K562 (cell line): ENCODE measurements around the gene SSH3. TPM values are rescaled to one million over a fixed set of nuclear protein-coding genes. Genes with fewer than 3 reads are reported as not detected.

Experiments used
- ATAC-seq: fragments of 200-7000 bp; cut with Tn5 transposase; 3 replicates; pipeline ENCODE4 v1.9.1; 2020; ENCODE audit warnings: moderate library complexity
- BruUV-seq: library from RNA; stranded (reverse); fragments of 400-500 nt; replicated peaks from 2 replicates; lab custom pipeline; 2021; lab: Mats Ljungman, UMichigan
- CTCF ChIA-PET: fragments of 300-600 bp; formaldehyde crosslinking; extraction: SDS; loops from one replicate; lab custom pipeline; 2021; ENCODE audit warnings: low intra/inter-chr PET ratio; lab: Yijun Ruan, JAX
- POLR2A ChIA-PET: fragments of 300-600, 350-650 bp; sonication (Branson Sonifier 250); formaldehyde crosslinking; extraction: SDS; loops from one replicate; lab custom pipeline; 2021; ENCODE audit warnings: antibody characterized with exemption, inconsistent platforms; lab: Yijun Ruan, JAX
- DNase-seq, 4 experiments: peaks; one replicate each; pipeline versions ENCODE4 v3.0.0 to v3.0.0-alpha.2; 2011 to 2018; ENCODE audit warnings: low spot score in 3 of 4, mixed read lengths in 3 of 4; ENCODE audit errors: extremely low read depth in 1 of 4
- FAIRE-seq: peaks from 2 replicates; lab custom pipeline; 2011; peaks lifted over from hg19 to GRCh38; lab: Jason Lieb, UNC
- H2AFZ ChIP-seq: 2 replicates; pipeline ENCODE4 v1.6.0; 2011; ENCODE audit warnings: low read depth, low read length, control low read depth, inconsistent platforms
- H3K27ac ChIP-seq: fragments of 200-600 bp; 3 replicates; pipeline ENCODE4 v1.8.0; 2011; ENCODE audit warnings: low read depth, mild to moderate bottlenecking, control low read depth, inconsistent platforms, low read length, moderate library complexity, mixed read lengths; ENCODE audit errors: extremely low read depth
- H3K27me3 ChIP-seq, 2 experiments: fragments of 300-600 bp in 1 of 2; 2 replicates in 1 of 2; 3 replicates in 1 of 2; pipeline versions ENCODE4 v1.6.0 to v1.8.0; 2011; ENCODE audit warnings: inconsistent platforms in 2 of 2, low read length in 2 of 2, mild to moderate bottlenecking in 1 of 2, mixed read lengths in 1 of 2, moderate library complexity in 1 of 2; ENCODE audit not compliant: control insufficient read depth in 2 of 2, insufficient read depth in 2 of 2
- H3K36me3 ChIP-seq: fragments of 300-600 bp; 3 replicates; pipeline ENCODE4 v1.8.0; 2011; ENCODE audit warnings: mild to moderate bottlenecking, low read length, inconsistent platforms; ENCODE audit not compliant: control insufficient read depth, insufficient read depth
- H3K4me1 ChIP-seq, 2 experiments: fragments of 200-600 bp in 1 of 2; replicated peaks in 1 of 2; 2 replicates in 1 of 2; 3 replicates in 1 of 2; pipeline versions ENCODE4 v1.5.1 to v1.8.0; 2011; ENCODE audit warnings: inconsistent platforms in 2 of 2, low read length in 2 of 2, mild to moderate bottlenecking in 1 of 2, mixed read lengths in 1 of 2, moderate library complexity in 1 of 2; ENCODE audit not compliant: control insufficient read depth in 2 of 2, insufficient read depth in 2 of 2
- H3K4me2 ChIP-seq: 2 replicates; pipeline ENCODE4 v1.6.1; 2011; ENCODE audit warnings: low read length, control low read depth, inconsistent platforms, mixed read lengths; ENCODE audit not compliant: insufficient read depth
- H3K4me3 ChIP-seq: fragments of 200-600 bp; sonication (generic), shearing (Covaris generic); 2 replicates; pipeline ENCODE4 v1.5.1; 2016; ENCODE audit warnings: control low read depth, inconsistent platforms
- H3K79me2 ChIP-seq: fragments of 200-600 bp; 3 replicates; pipeline ENCODE4 v1.8.0; 2011; ENCODE audit warnings: low read length, inconsistent platforms; ENCODE audit not compliant: control insufficient read depth, insufficient read depth
- H3K9ac ChIP-seq, 2 experiments: 2 replicates each; pipeline versions ENCODE4 v1.6.0 to v1.6.1; 2011; ENCODE audit warnings: low read depth in 2 of 2, low read length in 2 of 2, control low read depth in 1 of 2, inconsistent platforms in 1 of 2, mild to moderate bottlenecking in 1 of 2, mixed read lengths in 1 of 2; ENCODE audit not compliant: insufficient read depth in 1 of 2
- H3K9me1 ChIP-seq: one replicate; pipeline ENCODE4 v1.6.0; 2011; ENCODE audit warnings: inconsistent platforms, mild to moderate bottlenecking, low read length, moderate library complexity; ENCODE audit not compliant: control insufficient read depth, insufficient read depth
- H3K9me3 ChIP-seq: replicated peaks from 2 replicates; pipeline ENCODE4 v1.5.1; 2011; ENCODE audit warnings: low read depth, low read length, inconsistent platforms; ENCODE audit not compliant: control insufficient read depth, insufficient read depth
- H4K20me1 ChIP-seq: replicated peaks from 2 replicates; pipeline ENCODE4 v1.6.1; 2011; ENCODE audit warnings: low read length, inconsistent platforms, mixed read lengths; ENCODE audit not compliant: control insufficient read depth, insufficient read depth
- POLR2G ChIP-seq: fragments of 200-400 bp; formaldehyde crosslinking; IDR thresholded peaks from 2 replicates; pipeline ENCODE4 v1.6.1; 2017; ENCODE audit warnings: low read depth, mild to moderate bottlenecking, antibody characterized with exemption, low read length, moderate library complexity
- RBFOX2 ChIP-seq: fragments of 200-400 bp; formaldehyde crosslinking; IDR thresholded peaks from 2 replicates; pipeline ENCODE4 v1.6.1; 2017; ENCODE audit warnings: low read depth, mild to moderate bottlenecking, low read length, moderate library complexity
- SPI1 ChIP-seq: IDR thresholded peaks from 2 replicates; pipeline ENCODE4 v1.6.1; 2011; ENCODE audit warnings: low read depth, low read length, control low read depth, borderline replicate concordance
- WGBS: fragments of 100-300 bp; shearing (Covaris generic); methylation state at CpG from one replicate; pipeline ENCODE4 v1.1.6; 2016; ENCODE audit warnings: low coverage, mixed read lengths; ENCODE audit not compliant: insufficient coverage; ENCODE audit errors: missing lambda C conversion rate; 5-methylcytosine and 5-hydroxymethylcytosine counted together
- in situ Hi-C: fragments of 300-500 bp; cut with MboI; formaldehyde crosslinking; loops from 4 replicates; pipeline ENCODE4 v1.15.0; 2018; ENCODE audit warnings: inconsistent platforms, mixed read lengths
- intact Hi-C: fragments of 100-400 bp; cut with micrococcal nuclease; formaldehyde crosslinking; loops from 2 replicates; pipeline ENCODE4 v1.14.2; 2022
- polyA plus RNA-seq, 8 experiments: library from polyadenylated mRNA; depleted of rRNA in 4 of 8; stranded (reverse) in 5 of 8; unstranded in 3 of 8; fragments of >200 nt; fragmentation: Nextera tagmentation in 2 of 8; fragmentation: Illumina TruSeq in 1 of 8; extraction: Ambion mirVana in 2 of 8; extraction: Trizol in 1 of 8; gene quantifications; 2 replicates each; pipeline versions ENCODE4 v1.2.1 to v1.2.3, GENCODE V29; 2011 to 2014; ENCODE audit warnings: inconsistent platforms in 1 of 8, missing spikeins in 1 of 8
- total RNA-seq, 7 experiments: library from RNA; depleted of rRNA in 6 of 7; stranded (reverse); fragments of >200 nt in 6 of 7; fragmentation: Illumina TruSeq in 2 of 7; extraction: Trizol in 2 of 7; gene quantifications; 2 replicates each; pipeline versions ENCODE4 v1.2.1 to v1.2.3, GENCODE V29; 2011 to 2021; ENCODE audit warnings: low replicate concordance in 1 of 7
- TF ChIP-seq, protein P1 (sequence below): fragments of 450-650 bp; IDR thresholded peaks from 2 replicates; pipeline ENCODE4 v1.6.1; 2014; ENCODE audit warnings: low read depth, mild to moderate bottlenecking, moderate library complexity, borderline replicate concordance

SSH3 gene
- total and polyA plus RNA-seq, 9 of the 15 experiments (the other 6 are each of a cell fraction or from before 2014, with no cell fraction given): 0.07 to 1.0 (median 0.24) TPM; not detected in 3

DNA sequence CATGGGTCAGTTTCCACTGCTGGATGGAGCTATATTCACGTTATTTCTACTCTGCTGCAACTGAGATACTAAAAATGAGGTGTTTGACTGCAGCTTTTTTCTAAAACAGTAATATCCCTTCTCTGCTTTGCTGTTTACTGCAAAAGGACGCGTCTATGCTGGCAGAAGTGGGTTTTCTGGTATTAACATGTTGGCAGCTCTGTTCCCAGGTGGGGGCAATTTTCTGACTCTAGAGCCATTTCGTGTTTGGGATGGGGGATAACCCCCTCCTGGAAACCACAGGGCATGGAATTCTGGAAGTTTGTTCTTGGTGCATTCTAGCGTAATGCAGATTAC, 32.2 kb upstream of the SSH3 start (continued):
- TF ChIP-seq, protein P1, sequence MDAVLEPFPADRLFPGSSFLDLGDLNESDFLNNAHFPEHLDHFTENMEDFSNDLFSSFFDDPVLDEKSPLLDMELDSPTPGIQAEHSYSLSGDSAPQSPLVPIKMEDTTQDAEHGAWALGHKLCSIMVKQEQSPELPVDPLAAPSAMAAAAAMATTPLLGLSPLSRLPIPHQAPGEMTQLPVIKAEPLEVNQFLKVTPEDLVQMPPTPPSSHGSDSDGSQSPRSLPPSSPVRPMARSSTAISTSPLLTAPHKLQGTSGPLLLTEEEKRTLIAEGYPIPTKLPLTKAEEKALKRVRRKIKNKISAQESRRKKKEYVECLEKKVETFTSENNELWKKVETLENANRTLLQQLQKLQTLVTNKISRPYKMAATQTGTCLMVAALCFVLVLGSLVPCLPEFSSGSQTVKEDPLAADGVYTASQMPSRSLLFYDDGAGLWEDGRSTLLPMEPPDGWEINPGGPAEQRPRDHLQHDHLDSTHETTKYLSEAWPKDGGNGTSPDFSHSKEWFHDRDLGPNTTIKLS: no peak

DNA sequence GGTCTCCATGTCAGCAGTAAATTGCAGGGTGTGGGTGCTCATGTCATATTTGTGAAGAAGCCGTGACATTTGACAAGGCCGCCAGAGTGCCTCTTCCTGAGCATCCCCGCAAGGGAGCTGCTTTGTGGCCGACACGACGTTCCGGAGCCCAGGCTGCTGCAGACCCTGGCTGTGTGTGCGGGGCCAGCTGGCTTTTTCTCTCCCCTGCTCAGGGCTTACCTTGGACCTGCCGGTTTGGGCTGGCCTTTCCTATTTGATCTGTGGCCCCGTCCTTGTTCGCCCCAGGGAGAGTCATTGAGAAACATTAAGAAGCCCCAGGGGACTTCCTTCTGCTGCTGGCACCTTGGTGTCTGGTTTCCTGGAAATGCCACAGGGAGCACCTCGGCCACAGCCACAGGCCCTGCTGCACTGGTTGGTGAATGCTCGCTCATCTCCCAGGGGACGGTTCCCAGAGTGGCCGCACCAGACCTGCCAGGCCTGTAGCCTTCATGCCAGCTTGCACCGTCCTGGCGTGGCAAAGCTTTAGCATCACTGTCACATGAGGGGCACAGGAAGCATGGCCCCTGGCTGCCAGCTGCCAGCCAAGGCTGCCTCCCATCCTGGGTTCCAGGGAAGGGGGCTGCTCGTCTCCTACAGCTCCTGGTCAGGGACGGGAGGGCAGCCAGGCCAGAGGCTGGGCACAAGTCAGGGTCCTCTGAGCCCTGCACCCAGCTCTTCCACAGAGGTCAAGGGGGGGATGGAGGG, 31.6 kb upstream of the SSH3 start:
- intact Hi-C loops: no loop called here
- H3K4me3 ChIP-seq: no peak overlapping the region

More for the DNA sequence above, 31.6 kb upstream of the SSH3 start:
- Histone ChIP-seq H3K36me3 (peaks cover 84% of the 10 kb centered on the region; the same call in 2 of the 3 replicates), H3K4me1 (peaks cover 41 to 90% of the 10 kb centered on the region in 2 experiments), H3K27me3 (no peaks in the 10 kb centered on the region), H3K9me3 (no peaks in the 10 kb centered on the region), H3K79me2 (peaks cover 98% of the 10 kb centered on the region), H2AFZ (no peak overlapping the region), H3K27ac (no peak overlapping the region), H4K20me1 (peaks cover 20% of the 10 kb centered on the region; the same call in 1 of the 2 replicates), H3K9ac (peak overlapping the region in 1 of 2 experiments; percentile 70; a peak in 1 of 4 replicates), H3K9me1 (peaks cover 7% of the 10 kb centered on the region), H3K4me2 (no peak overlapping the region)
- 91% methylated on average over 16 of the region's 19 CpGs for WGBS
- ChIA-PET CTCF (no interaction called here), POLR2A (interaction anchor here (0.6 to 1.7 kb wide), 5 partner anchors 9 to 243 kb away, joined by 3 to 11 read pairs (median 4); no protein-coding TSS in a partner anchor)
- FAIRE-seq: no peak
- TF ChIP-seq RBFOX2 (peak; percentile 66), SPI1 (no peak), POLR2G (peak; percentile 39; the same call in 1 of the 2 replicates)
- ATAC-seq: no peak
- in situ Hi-C loops: no loop called here
- no peak for DNase-seq
- BruUV-seq: no TSS peak
